H4 (cell line): Measurements from ENCODE around the gene SLC51B. TPM values are rescaled to one million over a fixed set of nuclear protein-coding genes. Genes with fewer than 3 reads are reported as not detected.
"Not testable (repeated sequence)": the region's sequence is repeated elsewhere in the genome, so short reads cannot be mapped to it uniquely, and the experiment has no call there.

Experiments
- DNase-seq: peaks from one replicate; pipeline ENCODE4 v3.0.0-alpha.2; 2015; ENCODE audit warnings: low spot score
- total RNA-seq: library from RNA; depleted of rRNA; stranded (reverse); fragments of >200 nt; shearing (Covaris generic); gene quantifications from 2 replicates; pipeline ENCODE4 v1.2.3, GENCODE V29; 2014

The SLC51B gene
- total RNA-seq, 1 experiment from 2014 or later = not detected

DNA sequence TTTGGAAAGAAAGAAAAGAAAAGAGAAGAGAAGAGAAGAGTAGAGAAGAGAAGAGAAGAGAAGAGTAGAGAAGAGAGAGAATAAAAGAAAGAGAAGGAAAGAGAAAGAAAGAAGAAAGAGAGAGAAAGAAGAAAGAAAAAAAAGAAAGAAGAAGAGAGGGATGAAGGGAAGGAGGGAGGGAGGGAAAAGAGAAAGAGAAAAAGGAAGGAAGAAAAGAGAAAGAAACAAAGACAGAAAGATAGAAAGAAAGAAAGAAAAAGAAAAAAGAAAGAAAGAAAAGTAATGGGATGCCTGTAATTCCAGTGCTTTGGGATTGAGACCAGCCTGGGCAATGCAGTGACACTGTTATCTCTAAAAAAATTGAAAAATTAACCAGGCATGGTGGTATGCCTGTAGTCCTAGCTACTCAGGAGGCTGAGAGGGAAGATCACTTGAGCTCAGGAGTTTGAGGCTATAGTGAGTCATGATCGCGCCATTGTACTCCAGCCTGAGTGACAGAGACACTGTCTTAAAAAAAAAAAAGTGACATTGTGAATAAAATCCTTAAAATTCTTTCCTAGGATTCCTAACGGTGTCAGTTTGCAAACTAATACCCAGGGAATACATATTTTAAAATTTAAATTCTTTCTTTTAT, 20.9 kb downstream of the SLC51B start:
- no peak for DNase-seq

DNA sequence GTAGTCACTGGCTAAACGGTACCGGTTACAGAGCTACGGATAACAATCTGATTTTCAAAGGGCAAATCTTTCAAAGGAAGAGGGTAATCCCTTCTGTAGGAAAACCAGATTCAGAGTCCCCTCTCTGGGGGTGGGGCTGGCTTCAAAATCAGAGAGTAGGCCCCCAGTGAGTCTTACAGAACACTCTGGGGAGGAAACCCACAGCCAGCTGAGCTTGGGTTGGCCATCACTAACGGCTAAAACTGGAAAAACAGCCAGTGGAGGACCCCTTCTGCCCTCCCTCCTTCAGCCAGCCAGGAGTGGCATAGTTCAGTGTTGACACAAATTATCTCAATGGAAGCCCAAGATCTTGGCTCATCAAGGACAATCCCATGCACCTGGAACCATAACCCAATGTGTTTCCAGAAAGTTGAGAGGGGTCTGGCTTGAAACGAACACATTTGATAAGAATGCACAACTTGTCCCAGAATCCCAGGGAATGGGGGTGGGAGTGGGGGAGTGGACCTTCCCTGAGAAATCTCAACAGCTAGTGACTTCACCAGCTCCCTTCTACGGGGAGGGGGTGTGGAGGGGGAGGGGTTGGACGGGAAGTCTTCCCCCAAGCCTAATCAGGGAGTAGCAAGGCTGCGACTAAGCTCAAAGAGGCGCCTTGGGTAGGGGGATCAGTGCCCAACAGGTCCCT, 21.6 kb downstream of the SLC51B start:
- DNase-seq = no peak

DNA sequence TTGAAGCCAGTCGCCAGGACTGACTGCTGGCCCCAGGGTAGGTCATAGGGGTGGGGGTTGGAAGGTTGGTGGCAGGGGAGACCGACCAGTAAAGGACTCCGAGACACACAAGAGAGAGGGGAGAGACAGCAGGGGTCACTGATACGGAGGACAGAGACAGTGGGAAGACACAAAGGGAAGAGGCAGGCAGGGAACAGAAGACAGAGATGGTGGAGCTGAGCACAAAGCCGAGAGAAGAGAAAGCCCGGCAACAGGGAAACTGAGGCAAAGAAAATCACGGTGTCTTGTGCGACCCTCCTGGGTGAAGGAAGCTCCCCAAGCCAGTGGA, 22.1 kb downstream of the SLC51B start:
- DNase-seq = no peak

DNA sequence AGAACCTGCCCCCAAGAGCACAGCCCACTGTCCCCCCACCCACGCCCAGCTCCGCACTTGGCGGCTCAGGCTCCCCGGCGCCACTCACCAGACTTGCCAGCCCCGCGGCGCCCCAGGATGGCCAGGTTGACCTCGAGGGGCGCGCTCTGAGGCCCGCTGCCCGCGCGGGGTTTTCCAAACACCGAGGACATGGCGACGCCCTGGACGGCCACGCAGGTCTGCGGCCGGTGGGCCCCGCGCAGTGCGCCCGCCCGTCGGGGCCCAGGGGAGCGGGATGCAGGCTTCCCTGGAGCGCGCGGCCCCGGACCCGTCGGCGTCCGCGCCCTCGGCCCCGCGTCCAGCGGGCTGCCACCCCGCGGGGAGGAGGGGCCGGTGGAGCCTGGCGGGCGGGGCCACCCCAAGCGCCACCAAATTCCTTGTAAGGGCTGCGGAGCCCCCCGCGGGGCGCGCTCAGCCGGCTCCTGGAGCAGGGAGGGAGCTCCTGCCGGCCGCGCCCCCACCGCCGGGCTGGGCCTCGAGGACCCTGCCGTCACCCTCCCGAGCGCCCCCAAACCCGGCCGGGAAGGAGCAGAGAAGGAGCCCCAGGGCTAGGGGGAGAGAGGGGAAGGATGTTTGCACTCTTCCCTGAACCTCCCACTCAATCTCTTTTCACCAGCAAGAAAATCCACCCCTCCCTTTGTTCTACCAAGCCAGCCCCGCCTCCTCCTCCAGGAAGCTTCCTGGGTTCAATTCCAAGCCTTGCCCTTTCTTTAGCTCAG, 22.6 kb downstream of the SLC51B start, which contains the start of gene RASL12:
Gene RASL12, minus strand, starts transcription at position 347 of the 758 bp plus-strand sequence. Its CDS starts 156 bp downstream, at position 191.
- DNase-seq = no peak

DNA sequence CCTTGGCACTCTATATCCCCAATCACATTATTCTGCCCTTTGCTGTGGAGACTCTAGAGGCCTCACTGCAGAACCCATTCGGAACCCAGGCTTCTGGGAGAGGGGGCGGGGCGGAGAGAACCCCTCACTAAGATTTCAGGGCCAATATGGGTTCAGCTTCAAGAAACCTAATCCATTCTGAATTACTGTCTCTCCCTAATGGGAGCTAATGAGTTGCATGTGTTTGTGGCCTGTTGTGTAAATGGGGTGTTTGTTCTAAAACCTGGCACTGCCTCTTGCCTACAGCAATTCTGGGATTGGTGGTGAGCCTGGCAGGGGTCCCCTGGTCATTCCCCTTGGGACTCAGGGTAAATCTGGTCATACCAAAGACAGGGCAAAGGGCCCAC, 23.2 kb downstream of the SLC51B start:
- DNase-seq = no peak

DNA sequence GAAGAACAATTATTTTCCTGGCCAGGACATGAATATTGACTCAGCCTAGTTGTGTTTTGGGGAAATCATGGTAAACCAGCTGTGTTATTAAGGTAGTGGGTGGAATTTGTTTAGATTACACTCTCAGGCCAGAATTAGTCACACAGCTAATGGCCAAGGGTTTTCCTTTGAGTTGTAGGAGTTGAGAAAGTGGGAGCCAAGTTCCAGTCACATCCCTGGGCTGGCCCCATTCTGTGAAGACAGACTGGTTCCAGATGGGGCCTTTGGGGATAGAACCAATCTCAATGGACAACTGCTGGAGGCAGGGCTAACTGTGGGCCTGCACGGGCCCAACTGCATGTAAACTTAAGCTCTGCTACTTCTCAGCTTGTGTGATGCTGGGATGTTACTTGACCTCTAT, 24.0 kb downstream of the SLC51B start:
- peak; percentile 85 for DNase-seq

DNA sequence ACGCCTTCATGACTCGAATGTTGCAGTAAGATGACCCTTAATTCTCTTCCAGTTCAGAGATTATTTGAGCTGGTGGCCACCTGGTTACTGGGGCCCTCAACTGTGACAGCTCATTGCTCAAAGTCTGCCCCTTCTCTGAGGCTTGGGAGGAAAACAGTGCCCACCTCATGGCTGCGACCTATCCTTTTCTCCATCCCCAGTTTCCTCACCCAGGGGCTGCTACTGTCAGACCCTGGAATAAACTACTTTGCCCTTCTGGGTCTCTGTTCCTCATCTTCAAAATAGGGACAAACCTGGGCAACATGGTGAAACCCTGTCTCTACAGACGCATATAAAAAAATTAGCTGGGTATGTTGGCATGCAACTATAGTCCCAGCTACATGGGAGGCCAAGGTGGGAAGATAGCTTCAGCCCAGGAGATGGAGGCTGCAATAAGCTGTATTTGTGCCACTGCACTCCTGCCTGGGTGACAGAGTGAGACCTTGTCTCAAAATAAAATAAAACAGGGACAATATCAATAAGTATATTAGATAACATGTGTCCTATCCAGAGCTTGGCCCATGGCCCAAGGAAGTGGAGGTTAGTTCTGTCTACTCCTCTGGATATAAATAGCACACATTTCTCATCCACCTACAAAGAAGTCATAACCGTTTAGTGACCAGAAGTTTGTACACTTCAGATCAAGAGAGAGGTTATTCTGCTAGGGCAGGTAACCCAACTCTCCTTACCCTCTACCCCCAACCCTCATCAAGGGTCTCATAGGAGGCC, 24.8 kb downstream of the SLC51B start:
- DNase-seq = no peak

DNA sequence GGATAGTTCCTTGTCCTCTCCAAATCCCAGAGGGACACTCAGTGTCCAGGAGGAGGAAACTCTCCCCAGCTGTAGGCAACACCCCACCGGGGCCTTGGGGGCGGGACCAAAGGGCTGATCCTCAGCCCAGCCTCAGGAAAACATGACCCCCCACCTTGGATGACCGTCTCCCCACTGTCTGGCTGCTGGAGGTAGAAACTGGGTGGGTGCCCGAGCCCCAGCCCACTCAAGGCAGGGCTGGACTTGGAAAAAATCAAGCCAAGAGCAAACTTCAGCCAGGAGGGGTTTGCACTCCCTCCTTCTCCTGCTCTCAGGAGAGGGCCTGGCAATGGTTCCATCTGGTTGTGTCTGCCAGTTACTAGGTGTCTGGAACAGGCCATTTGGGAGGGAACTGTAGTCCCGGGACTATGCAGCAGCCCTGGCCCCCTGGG, 26.2 kb downstream of the SLC51B start:
- no peak for DNase-seq

DNA sequence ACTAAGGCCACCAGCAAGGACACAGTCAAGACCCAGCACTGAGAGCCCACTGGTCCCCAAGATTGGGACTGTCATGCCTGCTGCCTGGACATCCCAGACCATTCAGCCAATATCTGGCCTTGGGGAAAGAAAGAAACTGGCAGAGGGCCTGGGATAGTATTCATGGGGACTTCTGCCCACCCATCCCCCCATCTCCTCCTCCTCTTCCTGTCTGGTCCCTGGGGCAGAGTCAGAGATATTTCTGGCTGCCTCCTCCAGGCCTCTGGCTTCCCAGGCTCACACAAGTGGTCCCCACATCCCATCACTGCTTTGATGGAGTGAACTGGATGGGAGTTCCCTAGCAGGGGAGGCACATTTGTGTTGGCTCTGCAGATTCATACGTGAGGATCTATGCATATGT, 26.8 kb downstream of the SLC51B start:
- DNase-seq = no peak

DNA sequence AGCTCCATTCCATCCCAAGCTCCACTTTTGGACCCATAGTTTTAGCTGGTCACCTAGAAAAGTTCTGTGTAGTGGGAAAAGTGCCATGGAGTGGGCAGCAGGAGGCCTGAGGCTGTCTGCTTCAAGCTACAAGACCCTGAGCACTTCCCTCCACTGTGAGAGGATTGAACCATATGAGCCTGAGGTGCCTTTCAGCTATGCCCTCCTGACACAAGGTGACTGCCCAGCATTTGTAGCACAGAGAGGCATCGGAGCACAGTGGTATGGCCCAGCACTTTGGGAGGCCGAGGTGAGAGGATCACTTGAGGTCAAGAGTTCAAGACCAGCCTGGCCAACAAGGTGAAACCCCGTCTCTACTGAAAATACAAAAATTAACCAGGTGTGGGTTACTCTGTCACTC, 27.4 kb downstream of the SLC51B start:
- DNase-seq = no peak

DNA sequence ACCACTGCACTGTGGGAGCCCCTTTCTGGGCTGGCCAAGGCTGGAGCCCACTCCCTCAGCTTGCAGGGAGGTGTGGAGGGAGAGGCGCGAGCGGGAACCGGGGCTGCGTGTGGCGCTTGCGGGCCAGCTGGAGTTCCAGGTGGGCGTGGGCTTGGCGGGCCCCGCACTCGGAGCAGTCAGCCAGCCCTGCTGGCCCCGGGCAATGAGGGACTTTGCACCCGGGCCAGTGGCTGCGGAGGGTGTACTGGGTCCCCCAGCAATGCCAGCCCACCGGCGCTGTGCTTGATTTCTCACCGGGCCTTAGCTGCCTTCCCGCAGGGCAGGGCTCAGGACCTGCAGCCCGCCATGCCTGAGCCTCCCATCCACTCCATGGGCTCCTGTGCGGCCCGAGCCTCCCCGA, 29.8 kb downstream of the SLC51B start:
- DNase-seq = not testable (repeated sequence)

DNA sequence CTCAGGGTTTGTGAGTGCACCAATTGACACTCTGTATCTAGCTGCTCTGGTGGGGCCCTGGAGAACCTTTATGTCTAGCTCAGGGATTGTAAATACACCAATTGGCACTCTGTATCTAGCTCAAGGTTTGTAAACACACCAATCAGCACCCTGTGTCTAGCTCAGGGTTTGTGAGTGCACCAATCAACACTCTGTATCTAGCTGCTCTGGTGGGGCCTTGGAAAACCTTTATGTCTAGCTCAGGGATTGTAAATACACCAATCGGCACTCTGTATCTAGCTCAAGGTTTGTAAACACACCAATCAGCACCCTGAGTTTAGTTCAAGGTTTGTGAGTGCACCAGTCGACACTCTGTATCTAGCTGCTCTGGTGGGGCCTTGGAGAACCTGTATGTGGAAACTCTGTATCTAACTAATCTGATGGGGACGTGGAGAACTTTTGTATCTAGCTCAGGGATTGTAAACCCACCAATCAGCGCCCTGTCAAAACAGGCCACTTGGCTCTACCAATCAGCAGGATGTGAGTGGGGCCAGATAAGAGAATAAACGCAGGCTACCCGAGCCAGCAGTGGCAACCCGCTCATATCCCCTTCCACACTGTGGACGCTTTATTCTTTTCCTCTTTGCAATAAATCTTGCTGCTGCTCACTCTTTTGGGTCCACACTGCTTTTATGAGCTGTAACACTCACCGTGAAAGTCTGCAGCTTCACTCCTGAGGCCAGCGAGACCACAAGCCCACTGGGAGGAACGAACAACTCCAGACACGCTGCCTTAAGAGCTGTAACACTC, 30.6 kb downstream of the SLC51B start:
- DNase-seq = not testable (repeated sequence)

DNA sequence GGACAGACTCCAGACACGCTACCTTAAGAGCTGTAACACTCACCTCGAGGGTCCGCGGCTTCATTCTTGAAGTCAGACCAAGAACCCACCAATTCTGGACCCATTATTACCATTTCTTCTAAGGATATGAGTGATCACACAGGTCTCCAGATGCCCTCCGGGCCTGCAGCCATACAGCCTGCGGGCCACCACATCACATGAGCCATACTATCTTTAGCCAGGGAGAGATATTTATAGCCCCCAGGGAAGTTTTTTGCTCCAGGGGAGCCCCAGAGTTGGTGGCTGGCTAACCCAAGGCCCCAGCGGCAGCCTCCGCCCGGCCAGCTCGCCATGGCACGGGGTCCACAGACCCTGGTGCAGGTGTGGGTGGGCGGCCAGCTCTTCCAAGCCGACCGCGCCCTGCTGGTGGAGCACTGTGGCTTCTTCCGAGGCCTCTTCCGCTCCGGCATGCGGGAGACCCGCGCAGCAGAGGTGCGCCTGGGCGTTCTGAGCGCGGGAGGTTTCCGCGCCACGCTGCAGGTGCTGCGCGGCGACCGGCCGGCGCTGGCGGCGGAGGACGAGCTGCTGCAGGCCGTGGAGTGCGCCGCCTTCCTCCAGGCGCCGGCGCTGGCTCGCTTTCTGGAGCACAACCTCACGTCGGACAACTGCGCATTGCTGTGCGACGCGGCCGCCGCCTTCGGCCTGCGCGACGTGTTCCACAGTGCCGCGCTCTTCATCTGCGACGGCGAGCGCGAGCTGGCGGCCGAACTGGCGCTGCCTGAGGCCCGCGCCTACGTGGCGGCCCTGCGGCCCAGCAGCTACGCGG, 31.5 kb downstream of the SLC51B start, which contains the start of gene KBTBD13:
Gene KBTBD13, plus strand, starts transcription at position 261 of the 805 bp plus-strand sequence. Its CDS starts 70 bp downstream, at position 331.
- no peak for DNase-seq

DNA sequence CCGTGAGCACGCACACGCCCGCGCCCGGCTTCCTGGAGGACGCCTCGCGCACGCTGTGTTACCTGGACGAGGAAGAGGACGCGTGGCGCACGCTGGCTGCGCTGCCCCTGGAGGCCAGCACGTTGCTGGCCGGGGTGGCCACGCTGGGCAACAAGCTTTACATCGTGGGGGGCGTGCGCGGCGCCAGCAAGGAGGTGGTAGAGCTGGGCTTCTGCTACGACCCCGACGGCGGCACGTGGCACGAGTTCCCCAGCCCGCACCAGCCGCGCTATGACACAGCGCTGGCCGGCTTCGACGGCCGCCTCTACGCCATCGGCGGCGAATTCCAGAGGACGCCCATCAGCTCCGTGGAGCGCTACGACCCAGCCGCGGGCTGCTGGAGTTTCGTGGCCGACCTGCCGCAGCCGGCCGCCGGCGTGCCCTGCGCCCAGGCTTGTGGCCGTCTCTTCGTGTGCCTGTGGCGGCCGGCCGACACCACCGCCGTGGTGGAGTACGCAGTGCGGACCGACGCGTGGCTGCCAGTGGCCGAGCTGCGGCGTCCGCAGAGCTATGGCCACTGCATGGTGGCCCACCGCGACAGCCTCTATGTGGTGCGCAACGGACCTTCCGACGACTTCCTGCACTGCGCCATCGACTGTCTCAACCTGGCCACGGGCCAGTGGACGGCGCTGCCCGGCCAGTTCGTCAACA, 32.2 kb downstream of the SLC51B start:
- DNase-seq = no peak

DNA sequence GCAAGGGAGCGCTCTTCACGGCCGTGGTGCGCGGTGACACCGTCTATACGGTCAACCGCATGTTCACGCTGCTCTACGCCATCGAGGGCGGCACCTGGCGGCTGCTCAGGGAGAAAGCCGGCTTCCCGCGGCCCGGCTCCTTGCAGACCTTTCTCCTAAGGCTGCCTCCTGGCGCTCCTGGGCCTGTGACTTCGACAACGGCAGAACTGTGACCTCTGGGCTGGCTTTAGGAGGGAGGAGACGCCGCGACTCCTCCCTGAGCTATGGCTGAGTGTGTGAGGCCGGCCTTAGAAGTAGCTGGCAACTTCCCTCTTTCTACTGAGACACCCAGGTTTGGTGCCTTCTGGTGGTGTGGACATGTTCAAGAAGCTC, 32.8 kb downstream of the SLC51B start:
- no peak for DNase-seq

DNA sequence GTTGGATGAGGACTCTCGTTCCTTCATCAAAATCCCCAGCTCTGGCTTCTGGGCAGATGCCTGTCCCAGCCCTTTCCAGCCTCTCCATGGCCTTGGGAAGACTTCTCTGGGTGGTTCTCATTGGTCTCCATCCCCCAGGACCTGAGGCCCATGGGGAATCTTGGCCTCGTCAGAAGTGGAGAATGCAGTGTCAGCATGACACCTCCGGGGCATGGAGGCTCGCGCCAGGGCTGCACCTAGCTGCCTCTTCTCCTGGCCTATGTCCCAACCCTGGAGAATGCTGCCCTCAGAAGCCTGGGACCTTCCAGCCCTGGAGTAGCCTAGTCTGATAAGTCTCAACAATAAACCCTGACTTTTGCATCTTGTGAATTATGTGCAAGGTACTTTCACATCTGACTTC, 34.4 kb downstream of the SLC51B start:
- DNase-seq = no peak

DNA sequence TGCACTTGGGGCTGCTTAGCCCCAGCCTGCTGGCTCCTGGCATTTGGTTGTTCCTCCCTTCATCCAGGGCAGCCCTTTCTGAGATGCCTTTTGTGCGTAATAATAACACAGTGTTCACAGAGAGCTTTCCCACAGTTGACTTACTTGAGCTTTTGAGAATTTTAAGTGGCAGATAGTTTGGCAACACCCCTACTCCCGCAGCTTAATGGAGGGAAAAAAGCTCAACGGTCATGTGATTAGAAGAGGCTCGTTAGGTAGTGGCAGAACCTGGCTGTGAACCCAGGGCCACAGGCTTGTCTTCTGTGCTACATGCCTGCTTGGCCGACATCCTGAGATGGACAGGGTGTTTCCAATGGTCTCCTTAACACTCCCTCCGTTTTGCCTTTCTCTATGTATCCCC, 36.1 kb downstream of the SLC51B start:
- no peak for DNase-seq

DNA sequence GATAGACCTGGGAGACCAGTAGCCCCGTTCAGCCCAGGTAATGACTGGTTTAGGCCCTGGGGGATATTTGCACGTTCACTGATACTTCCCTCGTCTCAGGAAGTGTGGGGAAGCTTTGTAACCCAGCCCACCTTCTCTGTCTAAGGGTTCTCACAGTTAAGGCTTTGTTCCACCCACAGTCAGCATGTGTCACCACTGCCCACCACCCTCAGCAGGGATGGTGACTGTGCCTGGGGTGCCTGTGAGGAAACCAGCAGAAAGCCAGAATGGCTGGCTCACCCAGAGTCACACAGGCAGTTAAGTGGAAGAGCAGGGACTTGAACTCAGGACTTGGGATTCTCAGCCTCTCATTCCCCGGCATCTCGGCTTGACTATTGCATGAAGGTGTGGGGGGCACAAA, 36.6 kb downstream of the SLC51B start:
- no peak for DNase-seq

DNA sequence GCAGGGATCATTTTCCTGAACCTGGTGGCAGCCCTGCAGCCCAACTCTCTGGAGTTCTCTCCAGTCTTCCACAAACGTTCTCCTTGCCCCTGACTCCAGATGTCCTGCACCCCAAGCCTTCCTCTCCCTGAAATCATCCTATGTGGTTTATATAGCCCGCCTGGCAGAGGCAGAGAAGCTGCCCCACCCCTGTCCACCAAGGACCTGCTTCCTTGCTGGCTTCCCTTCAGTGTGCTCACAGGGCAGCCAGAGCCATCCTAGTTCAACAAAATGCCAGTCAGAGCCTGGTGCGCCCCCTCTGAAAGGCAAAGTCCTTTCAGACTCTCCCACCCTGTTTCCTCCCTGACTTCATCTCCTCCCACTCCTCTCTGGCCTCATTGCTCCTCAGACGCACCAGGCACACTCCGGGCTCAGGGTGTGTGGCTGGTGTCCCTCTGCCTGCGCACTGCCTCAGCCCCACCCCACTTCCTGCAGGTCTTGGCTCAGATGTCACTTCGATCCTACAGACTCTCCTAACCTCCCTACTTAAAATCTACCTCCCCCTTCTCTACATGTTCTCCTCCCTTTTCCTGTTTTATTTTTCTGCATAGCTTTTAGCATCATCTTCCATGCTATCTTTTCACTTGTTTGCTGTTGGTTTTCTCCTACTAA, 37.2 kb downstream of the SLC51B start:
- no peak for DNase-seq
